Memory B cell (primary cell): ENCODE measurements around the gene SLC44A1.

Source experiments
- ATAC-seq: fragments of 150-1000 bp; cut with Tn5 transposase; 2 replicates; pipeline ENCODE4 v1.10.0; 2021; ENCODE audit warnings: low read depth, mild to moderate bottlenecking, moderate library complexity
- DNase-seq, 2 donors: peaks; one replicate each; pipeline ENCODE4 v3.0.0; 2022; ENCODE audit warnings: low spot score in 2 of 2
- H3K27ac Mint-ChIP-seq: one replicate; pipeline ENCODE4 v1.8.0; 2022; ENCODE audit warnings: mild to moderate bottlenecking, moderate library complexity, mixed read lengths
- H3K27me3 Mint-ChIP-seq: one replicate; pipeline ENCODE4 v1.8.0; 2022; ENCODE audit warnings: mixed read lengths
- H3K36me3 Mint-ChIP-seq: one replicate; pipeline ENCODE4 v1.8.0; 2022; ENCODE audit warnings: mild to moderate bottlenecking, mixed read lengths
- H3K4me1 Mint-ChIP-seq: one replicate; pipeline ENCODE4 v1.8.0; 2022; ENCODE audit warnings: mixed read lengths
- H3K4me3 Mint-ChIP-seq: one replicate; pipeline ENCODE4 v1.8.0; 2022; ENCODE audit warnings: mild to moderate bottlenecking, moderate library complexity, mixed read lengths
- H3K9me3 Mint-ChIP-seq: one replicate; pipeline ENCODE4 v1.8.0; 2022; ENCODE audit warnings: mixed read lengths

Gene SLC44A1

GRCh38 chr9:105269593-105269992 lies 25.1 kb downstream of the SLC44A1 start:
- peaks cover 19% of the 10 kb centered on the region for H3K36me3 Mint-ChIP-seq
- no peak overlapping the region for H3K27ac Mint-ChIP-seq
- no peaks in the 10 kb centered on the region for H3K27me3 Mint-ChIP-seq
- DNase-seq (no peak), ATAC-seq (no peak)
- peaks cover 4% of the 10 kb centered on the region for H3K9me3 Mint-ChIP-seq
- no peak overlapping the region for H3K4me3 Mint-ChIP-seq
- H3K4me1 Mint-ChIP-seq = peaks cover 18% of the 10 kb centered on the region

GRCh38 chr9:105270711-105271110 lies 26.3 kb downstream of the SLC44A1 start:
- H3K4me3 Mint-ChIP-seq = no peak overlapping the region
- H3K9me3 Mint-ChIP-seq = peaks cover 4% of the 10 kb centered on the region
- peaks cover 15% of the 10 kb centered on the region for H3K36me3 Mint-ChIP-seq
- H3K27ac Mint-ChIP-seq = no peak overlapping the region
- DNase-seq (no peak), ATAC-seq (no peak)
- peaks cover 14% of the 10 kb centered on the region for H3K4me1 Mint-ChIP-seq
- H3K27me3 Mint-ChIP-seq = no peaks in the 10 kb centered on the region

GRCh38 chr9:105273731-105274130 lies 29.3 kb downstream of the SLC44A1 start:
- Mint-ChIP-seq H3K36me3 (peaks cover 16% of the 10 kb centered on the region), H3K9me3 (no peaks in the 10 kb centered on the region), H3K27ac (no peak overlapping the region), H3K4me3 (no peak overlapping the region), H3K27me3 (no peaks in the 10 kb centered on the region), H3K4me1 (peaks cover 23% of the 10 kb centered on the region)
- ATAC-seq (no peak), DNase-seq (no peak)

- no peak for ATAC-seq
- Mint-ChIP-seq H3K4me1 (peaks cover 19% of the 10 kb centered on the region), H3K27me3 (no peaks in the 10 kb centered on the region), H3K36me3 (peaks cover 16% of the 10 kb centered on the region), H3K27ac (no peak overlapping the region), H3K4me3 (no peak overlapping the region), H3K9me3 (no peaks in the 10 kb centered on the region)
- DNase-seq = no peak
Observed at GRCh38 chr9:105275111-105275510, 30.7 kb downstream of the SLC44A1 start.

GRCh38 chr9:105275938-105276337 lies 31.5 kb downstream of the SLC44A1 start:
- DNase-seq = no peak
- Mint-ChIP-seq H3K27ac (no peak overlapping the region), H3K4me1 (peaks cover 17% of the 10 kb centered on the region), H3K9me3 (no peaks in the 10 kb centered on the region), H3K36me3 (peaks cover 15% of the 10 kb centered on the region), H3K27me3 (no peaks in the 10 kb centered on the region), H3K4me3 (no peak overlapping the region)
- ATAC-seq = no peak

GRCh38 chr9:105278751-105279150 lies 34.3 kb downstream of the SLC44A1 start:
- ATAC-seq (no peak), DNase-seq (no peak)
- no peaks in the 10 kb centered on the region for H3K27me3 Mint-ChIP-seq
- H3K4me1 Mint-ChIP-seq = peaks cover 17% of the 10 kb centered on the region
- H3K9me3 Mint-ChIP-seq = no peaks in the 10 kb centered on the region
- no peak overlapping the region for H3K27ac Mint-ChIP-seq
- no peak overlapping the region for H3K4me3 Mint-ChIP-seq
- H3K36me3 Mint-ChIP-seq = peaks cover 12% of the 10 kb centered on the region

GRCh38 chr9:105280691-105281090 lies 36.2 kb downstream of the SLC44A1 start:
- Mint-ChIP-seq H3K4me1 (peaks cover 13% of the 10 kb centered on the region), H3K27ac (no peak overlapping the region), H3K4me3 (no peak overlapping the region), H3K9me3 (no peaks in the 10 kb centered on the region), H3K36me3 (peaks cover 8% of the 10 kb centered on the region), H3K27me3 (no peaks in the 10 kb centered on the region)
- no peak for ATAC-seq
- no peak for DNase-seq

GRCh38 chr9:105281272-105281671 lies 36.8 kb downstream of the SLC44A1 start:
- Mint-ChIP-seq H3K27ac (no peak overlapping the region), H3K36me3 (peaks cover 7% of the 10 kb centered on the region), H3K4me3 (no peak overlapping the region), H3K9me3 (no peaks in the 10 kb centered on the region), H3K4me1 (peaks cover 13% of the 10 kb centered on the region), H3K27me3 (no peaks in the 10 kb centered on the region)
- ATAC-seq = no peak
- DNase-seq = no peak

- ATAC-seq (no peak), DNase-seq (no peak)
- H3K9me3 Mint-ChIP-seq = no peaks in the 10 kb centered on the region
- no peaks in the 10 kb centered on the region for H3K27me3 Mint-ChIP-seq
- H3K36me3 Mint-ChIP-seq = peaks cover 3% of the 10 kb centered on the region
- H3K27ac Mint-ChIP-seq = no peak overlapping the region
- H3K4me1 Mint-ChIP-seq = peaks cover 6% of the 10 kb centered on the region
- no peak overlapping the region for H3K4me3 Mint-ChIP-seq
Observed at GRCh38 chr9:105281926-105282325, 37.5 kb downstream of the SLC44A1 start.

- no peak for DNase-seq
- no peak overlapping the region for H3K4me3 Mint-ChIP-seq
- ATAC-seq = no peak
- H3K27me3 Mint-ChIP-seq = no peaks in the 10 kb centered on the region
- peaks cover 2% of the 10 kb centered on the region for H3K36me3 Mint-ChIP-seq
- H3K27ac Mint-ChIP-seq = no peak overlapping the region
- H3K9me3 Mint-ChIP-seq = no peaks in the 10 kb centered on the region
- H3K4me1 Mint-ChIP-seq = peaks cover 5% of the 10 kb centered on the region
Observed at GRCh38 chr9:105282870-105283621, 38.6 kb downstream of the SLC44A1 start.

GRCh38 chr9:105283795-105284194 lies 39.3 kb downstream of the SLC44A1 start:
- no peaks in the 10 kb centered on the region for H3K27me3 Mint-ChIP-seq
- H3K4me1 Mint-ChIP-seq = peaks cover 5% of the 10 kb centered on the region
- ATAC-seq (no peak), DNase-seq (no peak)
- peaks cover 2% of the 10 kb centered on the region for H3K36me3 Mint-ChIP-seq
- H3K4me3 Mint-ChIP-seq = no peak overlapping the region
- H3K27ac Mint-ChIP-seq = no peak overlapping the region
- no peaks in the 10 kb centered on the region for H3K9me3 Mint-ChIP-seq

- Mint-ChIP-seq H3K4me3 (no peak overlapping the region), H3K36me3 (peaks cover 2% of the 10 kb centered on the region), H3K27me3 (no peaks in the 10 kb centered on the region), H3K9me3 (no peaks in the 10 kb centered on the region), H3K4me1 (peaks cover 5% of the 10 kb centered on the region), H3K27ac (no peak overlapping the region)
- DNase-seq (no peak), ATAC-seq (no peak)
Observed at GRCh38 chr9:105284463-105284862, 40.0 kb downstream of the SLC44A1 start.

- Mint-ChIP-seq H3K27ac (no peak overlapping the region), H3K9me3 (no peaks in the 10 kb centered on the region), H3K4me3 (no peak overlapping the region), H3K36me3 (no peaks in the 10 kb centered on the region), H3K4me1 (peaks cover 2% of the 10 kb centered on the region), H3K27me3 (no peaks in the 10 kb centered on the region)
- ATAC-seq (no peak), DNase-seq (no peak)
Observed at GRCh38 chr9:105286098-105286497, 41.6 kb downstream of the SLC44A1 start.

- H3K4me3 Mint-ChIP-seq = no peak overlapping the region
- no peak overlapping the region for H3K27ac Mint-ChIP-seq
- no peaks in the 10 kb centered on the region for H3K4me1 Mint-ChIP-seq
- H3K27me3 Mint-ChIP-seq = no peaks in the 10 kb centered on the region
- no peaks in the 10 kb centered on the region for H3K36me3 Mint-ChIP-seq
- DNase-seq (no peak), ATAC-seq (no peak)
- no peaks in the 10 kb centered on the region for H3K9me3 Mint-ChIP-seq
Observed at GRCh38 chr9:105289305-105289704, 44.9 kb downstream of the SLC44A1 start.

- no peak for ATAC-seq
- no peak overlapping the region for H3K4me3 Mint-ChIP-seq
Observed at GRCh38 chr9:105290418-105290817, 46.0 kb downstream of the SLC44A1 start.

More at GRCh38 chr9:105290418-105290817, 46.0 kb downstream of the SLC44A1 start:
- Mint-ChIP-seq H3K9me3 (no peaks in the 10 kb centered on the region), H3K27me3 (no peaks in the 10 kb centered on the region), H3K27ac (no peak overlapping the region), H3K36me3 (no peaks in the 10 kb centered on the region), H3K4me1 (no peaks in the 10 kb centered on the region)
- no peak for DNase-seq
